Mammary epithelial cell (primary cell): Measurements from ENCODE around the gene SLC12A3.

Source experiments
- CTCF ChIP-seq, 2 donors: IDR thresholded peaks in 1 of 2; conservative IDR thresholded peaks in 1 of 2; 2 replicates each; pipeline ENCODE4 v1.5.1; 2011 to 2012; ENCODE audit warnings: inconsistent platforms in 2 of 2, low read length in 2 of 2, mild to moderate bottlenecking in 2 of 2, control low read depth in 1 of 2, low read depth in 1 of 2; ENCODE audit not compliant: insufficient read depth in 1 of 2; ENCODE audit errors: extremely low read depth in 1 of 2
- EZH2 ChIP-seq: IDR thresholded peaks from 2 replicates; pipeline ENCODE4 v1.6.1; 2012; ENCODE audit warnings: low read length, inconsistent platforms, borderline replicate concordance

- no peak for TF ChIP-seq CTCF (conservative IDR thresholded peaks at IDR 0.05 in 1 of 2, IDR thresholded peaks at IDR 0.05 in 1 of 2; ENCODE audit: extremely low read depth in 1 of 2, insufficient read depth in 1 of 2, low read depth in 1 of 2, low read length in 2 of 2)
- TF ChIP-seq EZH2, result no peak
These were observed 9.1 kb upstream of the SLC12A3 start for GRCh38 chr16:56855946-56856345.
